Ishikawa (cell line): ENCODE results near the gene RNF138.
A peak's percentile ranks its signal among the peaks of the same experiment; 100 is the strongest.

Source experiments
- CEBPB ChIP-seq: IDR thresholded peaks from 2 replicates; pipeline ENCODE4 v1.6.1; 2012
- CREB1 ChIP-seq: IDR thresholded peaks from 2 replicates; pipeline ENCODE4 v1.6.1; 2012; ENCODE audit warnings: low read depth
- EGR1 ChIP-seq: IDR thresholded peaks from 2 replicates; pipeline ENCODE4 v1.6.1; 2012
- EP300 ChIP-seq: IDR thresholded peaks from 2 replicates; pipeline ENCODE4 v1.6.1; 2012; ENCODE audit warnings: borderline replicate concordance
- FOXM1 ChIP-seq: IDR thresholded peaks from 2 replicates; pipeline ENCODE4 v1.6.1; 2012; ENCODE audit warnings: low read depth, borderline replicate concordance
- MAX ChIP-seq: IDR thresholded peaks from 2 replicates; pipeline ENCODE4 v1.6.1; 2012
- NFIC ChIP-seq: IDR thresholded peaks from 2 replicates; pipeline ENCODE4 v1.6.1; 2012
- RAD21 ChIP-seq: IDR thresholded peaks from 2 replicates; pipeline ENCODE4 v1.6.1; 2012; ENCODE audit warnings: low read depth
- TAF1 ChIP-seq: IDR thresholded peaks from 2 replicates; pipeline ENCODE4 v1.6.1; 2012; ENCODE audit warnings: low read depth, mild to moderate bottlenecking
- TCF12 ChIP-seq: IDR thresholded peaks from 2 replicates; pipeline ENCODE4 v1.6.1; 2012; ENCODE audit warnings: low read depth
- TEAD4 ChIP-seq: IDR thresholded peaks from 2 replicates; pipeline ENCODE4 v1.6.1; 2012
- USF1 ChIP-seq: IDR thresholded peaks from 2 replicates; pipeline ENCODE4 v1.6.1; 2012
- YY1 ChIP-seq: IDR thresholded peaks from 2 replicates; pipeline ENCODE4 v1.6.1; 2012; ENCODE audit warnings: low read depth
- ZBTB7A ChIP-seq: IDR thresholded peaks from 2 replicates; pipeline ENCODE4 v1.6.1; 2012; ENCODE audit warnings: low read depth
- TF ChIP-seq, protein P1 (sequence below): IDR thresholded peaks from 2 replicates; pipeline ENCODE4 v1.6.1; 2012; ENCODE audit warnings: low read depth, mild to moderate bottlenecking

Gene RNF138

DNA sequence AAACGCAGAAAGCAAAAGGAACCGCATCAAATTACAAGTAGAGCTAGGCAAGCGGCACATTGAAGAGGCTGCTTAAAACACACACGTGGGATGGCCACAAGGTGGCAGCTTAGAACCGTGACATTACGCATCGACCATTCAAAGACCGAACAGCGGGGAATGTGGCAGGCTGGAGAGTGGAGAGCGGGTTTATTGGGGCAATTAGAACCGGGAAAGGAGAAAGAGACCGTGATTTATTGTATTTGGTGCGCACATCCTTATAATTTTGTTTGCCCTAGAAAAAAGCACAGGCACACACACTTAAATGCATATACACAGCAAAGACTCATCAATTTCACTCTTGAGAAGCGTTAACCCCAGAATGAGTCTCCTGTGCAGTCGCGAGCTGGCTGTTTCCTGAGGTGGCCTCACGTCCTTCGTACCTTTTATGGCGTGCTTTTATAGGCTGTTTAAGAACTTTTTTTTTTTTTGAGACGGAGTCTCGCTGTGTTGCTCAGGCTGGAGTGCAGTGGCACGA, 66.5 kb downstream of the RNF138 start:
- TF ChIP-seq TEAD4 = peak; percentile 33; the same call in 1 of the 2 replicates
- TF ChIP-seq RAD21 = peak; percentile 97
- no peak for TF ChIP-seq EGR1
- 0 out of 2 replicates have a peak, but pooled peaks have one; percentile 16 for TF ChIP-seq MAX

DNA sequence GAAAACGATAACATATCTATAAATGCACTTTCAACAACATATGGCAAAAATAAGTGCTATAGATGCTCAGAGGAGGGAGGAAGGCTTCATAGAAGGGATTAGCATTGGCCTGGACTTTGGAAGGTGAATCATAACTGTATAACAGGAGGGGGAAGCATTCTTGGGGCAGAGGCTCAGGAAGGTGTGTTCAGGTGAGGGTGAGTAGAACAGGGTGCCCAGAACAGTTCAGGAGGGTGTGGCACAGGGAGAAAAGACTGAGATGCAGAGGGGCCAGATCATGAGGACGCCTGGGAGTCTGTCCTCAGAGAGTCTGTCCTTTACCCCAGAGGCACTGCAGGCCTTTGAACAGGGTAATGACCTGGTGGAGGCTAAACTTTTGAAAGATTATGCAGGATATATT, 68.9 kb downstream of the RNF138 start:
- TF ChIP-seq EGR1 = no peak
- no peak for TF ChIP-seq MAX
- TF ChIP-seq CREB1 = no peak
- no peak for TF ChIP-seq CEBPB
- no peak for TF ChIP-seq EP300
- TF ChIP-seq ZBTB7A = no peak
- TF ChIP-seq, protein P1, sequence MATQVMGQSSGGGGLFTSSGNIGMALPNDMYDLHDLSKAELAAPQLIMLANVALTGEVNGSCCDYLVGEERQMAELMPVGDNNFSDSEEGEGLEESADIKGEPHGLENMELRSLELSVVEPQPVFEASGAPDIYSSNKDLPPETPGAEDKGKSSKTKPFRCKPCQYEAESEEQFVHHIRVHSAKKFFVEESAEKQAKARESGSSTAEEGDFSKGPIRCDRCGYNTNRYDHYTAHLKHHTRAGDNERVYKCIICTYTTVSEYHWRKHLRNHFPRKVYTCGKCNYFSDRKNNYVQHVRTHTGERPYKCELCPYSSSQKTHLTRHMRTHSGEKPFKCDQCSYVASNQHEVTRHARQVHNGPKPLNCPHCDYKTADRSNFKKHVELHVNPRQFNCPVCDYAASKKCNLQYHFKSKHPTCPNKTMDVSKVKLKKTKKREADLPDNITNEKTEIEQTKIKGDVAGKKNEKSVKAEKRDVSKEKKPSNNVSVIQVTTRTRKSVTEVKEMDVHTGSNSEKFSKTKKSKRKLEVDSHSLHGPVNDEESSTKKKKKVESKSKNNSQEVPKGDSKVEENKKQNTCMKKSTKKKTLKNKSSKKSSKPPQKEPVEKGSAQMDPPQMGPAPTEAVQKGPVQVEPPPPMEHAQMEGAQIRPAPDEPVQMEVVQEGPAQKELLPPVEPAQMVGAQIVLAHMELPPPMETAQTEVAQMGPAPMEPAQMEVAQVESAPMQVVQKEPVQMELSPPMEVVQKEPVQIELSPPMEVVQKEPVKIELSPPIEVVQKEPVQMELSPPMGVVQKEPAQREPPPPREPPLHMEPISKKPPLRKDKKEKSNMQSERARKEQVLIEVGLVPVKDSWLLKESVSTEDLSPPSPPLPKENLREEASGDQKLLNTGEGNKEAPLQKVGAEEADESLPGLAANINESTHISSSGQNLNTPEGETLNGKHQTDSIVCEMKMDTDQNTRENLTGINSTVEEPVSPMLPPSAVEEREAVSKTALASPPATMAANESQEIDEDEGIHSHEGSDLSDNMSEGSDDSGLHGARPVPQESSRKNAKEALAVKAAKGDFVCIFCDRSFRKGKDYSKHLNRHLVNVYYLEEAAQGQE = no peak
- TF ChIP-seq FOXM1 = no peak
- TF ChIP-seq RAD21 = no peak
- TF ChIP-seq NFIC = no peak
- no peak for TF ChIP-seq TAF1
- no peak for TF ChIP-seq USF1

GRCh38 chr18:32167980-32168730, 76.5 kb downstream of the RNF138 start:
- no peak for TF ChIP-seq TEAD4
- no peak for TF ChIP-seq NFIC
- no peak for TF ChIP-seq CEBPB
- TF ChIP-seq EP300 = no peak
- no peak for TF ChIP-seq MAX
- TF ChIP-seq YY1 = no peak
- TF ChIP-seq TAF1 = no peak
- TF ChIP-seq TCF12 = no peak
- no peak for TF ChIP-seq CREB1
- no peak for TF ChIP-seq EGR1
- TF ChIP-seq RAD21 = no peak
- TF ChIP-seq ZBTB7A = no peak
- TF ChIP-seq FOXM1 = no peak
- TF ChIP-seq USF1 = no peak

DNA sequence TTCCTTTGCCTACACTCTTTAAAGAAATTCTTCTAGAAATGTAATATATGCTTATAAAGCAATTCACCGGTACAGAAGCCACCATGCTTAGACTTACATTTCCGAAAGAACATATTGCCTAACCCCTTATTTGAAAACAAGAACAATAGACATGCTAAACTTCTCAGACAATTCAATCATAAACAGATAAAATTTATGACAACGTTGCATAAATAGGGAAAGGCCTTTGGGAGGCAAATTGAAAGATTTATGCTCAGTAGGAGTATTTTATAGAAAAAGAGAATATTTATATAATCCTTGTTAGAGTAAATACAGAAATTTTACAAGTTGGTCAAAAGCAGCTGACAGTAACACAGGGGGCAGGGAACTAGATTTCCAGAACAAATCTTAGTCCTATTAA, 82.0 kb downstream of the RNF138 start:
- TF ChIP-seq TEAD4 (no peak), CREB1 (no peak), TAF1 (no peak), YY1 (no peak), RAD21 (no peak), ZBTB7A (no peak), TCF12 (no peak)
- TF ChIP-seq, protein P1 = no peak

GRCh38 chr18:32174719-32175118, 83.0 kb downstream of the RNF138 start:
- TF ChIP-seq YY1 (no peak), ZBTB7A (no peak), CREB1 (no peak), TAF1 (no peak), RAD21 (no peak), EP300 (no peak), CEBPB (no peak), USF1 (no peak), TEAD4 (no peak), NFIC (no peak)
- TF ChIP-seq, protein P1 = no peak
